GM04504 (cell line): ENCODE data around the gene KIFAP3.
"Not testable (repeated sequence)": the region's sequence is repeated elsewhere in the genome, so short reads cannot be mapped to it uniquely, and the experiment has no call there.

Experiments used
- DNase-seq: peaks from one replicate; pipeline ENCODE4 v3.0.0-alpha.2; 2012; ENCODE audit warnings: low read depth

Gene KIFAP3

GRCh38 chr1:169924063-169924462 lies 150.4 kb downstream of the KIFAP3 start:
- DNase-seq = no peak

GRCh38 chr1:169921080-169921479 lies 153.4 kb downstream of the KIFAP3 start:
- DNase-seq = no peak

GRCh38 chr1:169918927-169919326 lies 155.6 kb downstream of the KIFAP3 start:
- DNase-seq = no peak

- not testable (repeated sequence) for DNase-seq
Measured at GRCh38 chr1:169918220-169918619, 156.3 kb downstream of the KIFAP3 start.

- DNase-seq = no peak
Measured at GRCh38 chr1:169915150-169915549, 159.3 kb downstream of the KIFAP3 start.

GRCh38 chr1:169914531-169914930 lies 160.0 kb downstream of the KIFAP3 start:
- DNase-seq = no peak

GRCh38 chr1:169909499-169909898 lies 165.0 kb downstream of the KIFAP3 start:
- DNase-seq = no peak

GRCh38 chr1:169906938-169907337 lies 167.6 kb downstream of the KIFAP3 start:
- DNase-seq = no peak

- DNase-seq = no peak
Measured at GRCh38 chr1:169904834-169905233, 169.7 kb downstream of the KIFAP3 start.

GRCh38 chr1:169902751-169903150 lies 171.7 kb downstream of the KIFAP3 start:
- no peak for DNase-seq

GRCh38 chr1:169901115-169901514 lies 173.4 kb downstream of the KIFAP3 start:
- DNase-seq = no peak

- DNase-seq = no peak
Measured at GRCh38 chr1:169900571-169900970, 173.9 kb downstream of the KIFAP3 start.

GRCh38 chr1:169899519-169900217 lies 174.8 kb downstream of the KIFAP3 start:
- DNase-seq = no peak

- DNase-seq = no peak
Measured at GRCh38 chr1:169896013-169896412, 178.5 kb downstream of the KIFAP3 start.

GRCh38 chr1:169894424-169895145 lies 179.9 kb downstream of the KIFAP3 start:
- DNase-seq = no peak

GRCh38 chr1:169893645-169894423 lies 180.7 kb downstream of the KIFAP3 start, which contains the start of gene SCYL3:
TSS of gene SCYL3 (minus strand) at chr1:169893896. CDS start at chr1:169888840, 5,056 bp downstream.
- peak; percentile 94 for DNase-seq

GRCh38 chr1:169892927-169893644 lies 181.4 kb downstream of the KIFAP3 start:
- no peak for DNase-seq

GRCh38 chr1:169892176-169892926 lies 182.1 kb downstream of the KIFAP3 start:
- no peak for DNase-seq

GRCh38 chr1:169891539-169891885 lies 183.0 kb downstream of the KIFAP3 start:
- no peak for DNase-seq

- DNase-seq = no peak
Measured at GRCh38 chr1:169890761-169891538, 183.5 kb downstream of the KIFAP3 start.

- DNase-seq = no peak
Measured at GRCh38 chr1:169889871-169890270, 184.6 kb downstream of the KIFAP3 start.
